NCI-H1694 treated with DMSO at 0.1 percent for 48 hours (cell line): ENCODE results near the gene ZNHIT3.

ENCODE experiments used
- DNase-seq: peaks from one replicate; lab custom pipeline; 2025; lab: John Stamatoyannopoulos, UW

ZNHIT3 gene

DNA sequence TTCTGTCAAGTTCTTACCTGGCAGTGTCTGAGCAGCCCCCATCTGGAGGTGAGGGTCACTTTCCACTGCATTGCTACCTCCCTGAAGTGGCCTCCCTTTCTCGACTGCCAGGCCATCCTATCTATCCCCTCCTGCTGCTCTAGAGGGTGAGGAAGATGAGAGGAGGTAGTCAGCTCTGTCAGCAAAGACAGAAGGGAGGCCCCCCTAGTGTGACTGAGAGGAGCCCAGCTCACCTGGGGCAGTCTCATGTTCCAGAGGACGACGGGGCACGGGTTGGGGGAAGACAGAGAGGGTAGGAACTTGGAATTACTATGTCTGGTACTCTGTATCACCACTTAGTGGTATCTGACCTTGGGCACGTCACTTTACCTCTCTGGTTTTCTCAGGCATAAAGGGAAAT, 26.2 kb downstream of the ZNHIT3 start:
- no peak for DNase-seq

DNA sequence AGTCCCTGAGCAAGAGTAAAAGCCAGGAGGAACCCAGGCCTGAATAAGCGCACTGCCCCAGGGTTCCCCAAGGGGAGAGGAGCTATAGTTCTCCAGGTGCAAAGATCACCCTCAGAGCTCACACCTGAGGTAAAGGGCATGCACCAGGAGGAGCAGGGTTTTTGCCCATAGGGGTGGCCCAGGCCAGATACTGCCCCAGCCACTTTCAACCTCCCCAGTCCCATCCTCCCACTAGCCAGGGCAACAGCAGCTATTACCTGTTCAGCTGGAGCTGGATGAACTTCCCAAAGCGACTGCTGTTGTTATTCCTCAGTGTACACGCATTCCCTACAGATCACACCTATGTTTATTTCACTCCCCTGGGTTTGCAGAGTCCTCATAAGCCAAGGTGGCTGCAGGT, 28.4 kb downstream of the ZNHIT3 start:
- DNase-seq = no peak

DNA sequence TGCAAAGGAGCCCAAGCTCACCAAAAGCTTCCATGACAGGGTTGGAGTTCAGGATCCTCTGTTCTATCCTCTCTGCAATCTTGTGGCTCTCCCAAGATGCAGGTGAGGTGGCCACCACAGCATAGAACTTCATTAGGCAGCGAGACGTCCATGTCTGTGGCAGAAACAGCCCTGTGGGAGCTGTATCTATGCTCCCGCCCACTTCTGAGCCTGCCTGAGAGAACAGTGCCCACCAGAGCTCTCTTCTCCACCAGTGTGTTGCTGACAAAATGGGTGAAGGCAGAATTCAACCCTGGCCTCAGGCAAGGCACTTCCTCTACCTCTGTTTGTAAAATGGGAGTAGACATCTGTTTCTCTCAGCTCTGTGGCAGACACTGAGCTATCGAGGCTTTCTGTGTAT, 29.4 kb downstream of the ZNHIT3 start:
- no peak for DNase-seq

DNA sequence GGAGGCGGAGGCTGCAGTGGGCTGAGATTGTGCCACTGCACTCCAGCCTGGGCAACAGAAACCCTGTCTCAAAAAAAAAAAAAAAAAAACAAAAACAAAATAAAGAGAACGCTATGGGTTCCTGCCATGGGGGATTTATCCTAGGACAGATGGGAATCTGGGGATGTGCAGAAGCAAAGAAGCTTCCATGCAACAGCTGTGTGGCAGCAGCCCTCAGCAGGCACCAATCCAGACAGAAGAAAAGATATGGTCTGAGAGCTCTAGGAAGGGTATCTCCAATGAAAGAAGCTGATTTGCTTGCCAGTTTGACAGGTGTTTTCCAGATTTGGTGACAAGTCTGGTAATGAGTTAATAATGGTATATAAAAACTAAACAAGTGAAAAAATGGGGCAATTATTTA, 36.6 kb downstream of the ZNHIT3 start:
- DNase-seq = no peak

DNA sequence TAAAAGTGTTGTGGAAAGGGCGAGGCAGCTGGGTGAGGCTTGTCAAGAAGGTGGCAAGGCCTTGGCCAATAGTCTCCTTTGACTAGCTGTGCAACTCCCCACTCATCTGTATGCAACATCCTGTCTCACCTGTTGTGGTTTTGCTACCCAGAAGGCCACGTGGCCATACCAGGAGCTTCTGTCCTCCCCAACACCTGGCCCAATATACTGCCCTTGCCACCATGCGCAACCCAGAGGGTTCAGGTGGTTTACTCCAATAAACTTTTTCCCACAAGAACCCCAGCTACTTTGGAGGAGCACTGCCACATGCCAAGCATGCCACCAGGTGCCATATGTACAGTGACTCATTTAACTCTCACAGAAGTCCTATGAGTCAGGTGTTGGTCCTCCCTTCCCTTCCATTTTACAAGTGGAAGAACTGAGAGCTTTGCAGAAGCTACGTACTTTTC, 38.0 kb downstream of the ZNHIT3 start:
- DNase-seq = no peak

DNA sequence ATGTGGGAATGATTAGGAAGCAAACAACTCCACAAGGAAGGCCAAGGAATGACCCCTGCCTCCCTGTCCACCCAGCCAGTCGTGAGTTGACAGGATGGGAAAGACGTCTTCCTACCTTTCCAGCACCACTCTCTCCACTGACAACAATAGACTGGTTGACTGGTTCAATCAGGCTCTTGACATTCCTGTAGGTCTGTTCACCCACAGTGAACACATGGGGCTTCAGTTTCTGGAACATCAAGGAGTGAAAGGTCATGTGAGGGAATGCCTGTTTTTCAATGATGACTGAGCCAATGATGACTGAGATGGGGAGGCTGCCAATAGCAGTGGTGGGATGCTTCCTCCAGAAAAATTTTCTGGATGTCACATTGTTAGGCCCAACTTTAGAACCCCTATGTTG, 38.6 kb downstream of the ZNHIT3 start:
- DNase-seq = no peak

DNA sequence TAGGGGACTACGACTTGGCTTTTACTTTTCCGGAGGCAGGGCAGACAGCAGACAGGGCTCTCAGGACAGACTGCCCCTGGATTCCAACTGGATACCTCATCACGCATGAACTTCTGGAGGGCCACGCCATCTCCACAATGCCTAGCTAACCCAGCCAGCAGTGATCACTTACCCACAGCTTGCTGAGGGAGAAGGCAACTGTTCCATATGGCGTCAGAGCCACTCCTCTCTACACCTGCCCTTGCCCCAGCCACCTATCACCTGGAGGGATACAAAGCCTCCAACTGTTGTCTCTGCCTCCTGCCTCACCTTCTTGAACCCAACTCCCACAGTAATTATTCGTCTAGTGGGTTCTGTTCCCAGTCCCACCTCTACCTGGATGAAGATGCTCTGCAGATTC, 39.4 kb downstream of the ZNHIT3 start:
- DNase-seq = no peak

DNA sequence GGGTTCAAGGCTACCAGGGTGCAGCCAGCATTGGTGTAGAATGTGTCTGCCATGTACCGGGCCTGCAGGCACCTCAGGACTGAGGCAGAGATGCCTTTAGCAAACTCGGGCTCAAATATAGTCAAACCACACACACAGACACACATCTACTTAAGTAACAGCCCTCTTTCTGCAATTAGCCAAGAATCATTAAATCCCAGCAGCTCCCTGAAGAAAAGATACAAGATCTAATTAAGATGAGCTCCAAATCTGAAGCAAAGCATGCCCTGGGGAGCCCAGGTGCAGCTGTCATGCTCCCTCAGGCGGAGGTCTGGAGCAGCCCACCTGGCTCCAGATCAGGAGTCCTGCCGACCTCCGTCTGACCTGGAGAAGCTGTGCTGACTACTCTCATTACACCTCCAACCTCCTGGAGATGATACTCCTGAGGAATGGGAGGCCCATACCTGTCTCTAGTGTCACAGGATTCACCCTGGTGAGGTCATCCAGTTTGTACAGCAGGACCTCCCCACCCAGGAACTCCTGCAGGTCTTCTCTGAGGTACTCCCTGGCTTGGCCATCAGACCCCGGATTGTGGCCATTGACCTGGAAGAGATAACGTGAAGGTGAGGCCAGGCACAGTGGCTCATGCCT, 41.3 kb downstream of the ZNHIT3 start:
- DNase-seq = no peak

DNA sequence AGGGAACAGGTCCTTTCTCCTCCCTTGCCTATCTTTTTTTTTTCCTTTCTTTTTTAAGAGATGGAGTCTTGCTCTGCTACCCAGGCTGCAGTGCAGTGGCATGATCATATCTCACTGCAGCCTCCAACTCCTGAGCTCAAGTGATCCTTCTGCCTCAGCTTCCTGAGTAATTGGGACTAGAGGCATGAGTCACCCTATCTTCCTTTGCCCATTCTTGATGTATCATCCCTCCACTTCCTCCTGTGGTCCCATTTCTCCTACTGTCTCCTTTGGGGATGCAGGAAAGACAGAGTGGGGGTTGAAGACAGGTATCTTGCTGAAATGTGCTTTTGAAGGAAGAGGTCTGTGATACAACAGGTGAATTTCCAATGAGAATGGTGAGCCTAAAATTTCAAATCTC, 42.6 kb downstream of the ZNHIT3 start:
- no peak for DNase-seq

DNA sequence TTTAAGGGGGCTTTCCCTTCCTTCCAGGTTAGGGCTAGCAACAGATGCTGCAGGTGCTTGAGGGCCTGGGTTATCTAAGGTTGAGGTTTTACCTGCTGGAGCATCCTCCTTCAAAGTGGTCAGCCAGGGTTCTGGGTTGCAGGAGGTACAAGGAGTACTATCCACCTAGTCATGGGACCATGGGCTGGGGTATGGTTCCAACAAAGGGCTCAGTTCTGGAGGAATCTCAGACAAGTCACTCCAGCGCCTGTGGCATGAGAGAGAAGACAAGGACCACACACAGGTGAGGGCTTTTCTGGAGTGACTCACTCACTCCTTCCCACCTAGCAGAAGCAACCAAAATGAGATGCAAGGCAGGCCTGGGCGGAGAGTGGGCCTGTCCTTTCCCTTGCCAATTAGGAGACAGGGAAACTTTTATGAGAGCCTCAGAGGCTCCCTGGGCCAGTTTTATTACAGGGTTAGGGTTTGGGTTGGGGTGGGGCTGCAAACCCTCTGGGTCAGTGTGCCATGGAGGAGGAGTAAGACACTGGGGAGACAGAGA, 46.0 kb downstream of the ZNHIT3 start:
- no peak for DNase-seq

DNA sequence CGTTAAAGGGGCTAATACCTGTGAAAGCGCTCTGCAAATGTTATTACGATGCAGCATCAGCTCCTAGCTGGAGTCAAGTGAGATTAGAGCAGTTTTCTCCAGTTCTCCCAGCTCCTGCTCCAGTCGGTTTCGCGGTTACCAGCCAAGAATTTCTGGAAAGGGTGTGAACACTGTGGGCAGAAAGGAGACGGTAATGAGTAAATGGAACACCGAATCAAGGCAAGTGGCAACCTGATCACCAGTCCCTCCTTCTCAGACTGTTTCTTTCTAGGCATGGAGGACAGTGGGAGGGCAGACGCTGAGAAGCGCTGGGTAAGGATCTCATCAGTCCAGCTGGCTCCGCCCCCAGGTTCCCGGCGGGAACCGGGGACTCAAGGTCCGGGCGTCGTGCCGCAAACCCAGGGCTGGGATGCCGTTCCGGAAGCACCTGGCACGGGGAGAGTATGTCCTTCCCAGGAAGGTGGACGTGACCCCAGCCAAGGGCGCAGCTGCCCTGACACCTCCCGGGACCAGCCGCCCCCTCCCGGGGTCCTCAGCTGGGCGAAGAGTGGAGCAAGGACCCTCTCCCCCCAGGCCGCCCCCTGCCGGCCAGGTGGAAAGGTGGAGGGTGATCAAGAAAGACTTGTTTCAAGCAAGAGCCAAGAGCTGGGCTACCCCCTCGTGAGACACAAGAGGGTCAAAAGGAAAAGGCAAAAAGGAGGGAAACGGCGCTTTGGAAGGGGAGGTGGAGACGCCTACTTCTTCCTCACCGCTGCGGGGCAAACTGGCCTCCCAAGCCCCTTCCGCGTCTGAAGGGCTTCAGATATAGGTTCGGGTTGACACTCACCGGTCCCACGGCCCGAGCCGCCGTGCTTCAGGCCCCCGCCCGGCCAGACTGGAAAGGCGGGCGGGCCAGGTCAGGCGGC, 47.7 kb downstream of the ZNHIT3 start:
- DNase-seq = peak; percentile 48

DNA sequence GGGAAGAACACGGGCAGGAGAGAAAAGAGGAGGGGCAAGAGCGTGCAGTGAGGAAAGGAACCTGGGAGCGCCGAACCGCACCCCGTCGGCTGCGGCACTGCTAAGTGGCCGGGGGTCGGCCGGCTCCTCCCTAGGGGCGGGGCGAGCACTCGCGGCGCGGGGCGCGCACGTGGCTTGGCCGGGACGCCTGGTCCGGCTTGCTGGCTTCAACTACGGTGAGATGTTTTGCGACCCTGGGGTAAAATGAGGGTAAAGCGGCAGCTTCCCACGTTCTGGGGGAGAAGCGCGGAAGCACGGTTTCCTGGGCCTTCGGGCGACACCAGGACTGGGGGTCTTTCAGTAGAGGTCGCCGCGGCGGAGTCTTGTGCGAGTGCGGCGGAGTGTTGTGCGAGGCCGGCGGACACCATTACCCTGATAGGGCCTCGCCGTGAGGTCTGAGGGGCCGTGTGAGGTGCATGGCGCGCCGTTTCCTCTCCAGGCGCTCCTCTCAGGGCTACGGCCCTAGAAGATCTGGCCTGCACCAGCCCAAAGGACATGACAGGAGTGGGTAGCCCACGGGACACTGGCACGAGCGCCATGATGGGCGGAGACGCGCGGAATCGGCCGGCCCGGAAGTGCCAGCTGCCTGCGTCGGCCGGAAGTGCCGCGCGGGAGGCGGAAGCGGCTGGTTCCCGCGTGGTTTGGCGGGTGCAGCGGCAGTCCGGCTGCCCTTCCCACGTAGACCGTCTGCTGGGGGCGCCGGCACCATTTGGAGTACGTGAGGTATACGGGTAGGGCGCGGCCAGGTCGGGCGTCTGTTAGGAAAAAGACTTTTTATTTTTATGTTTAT, 48.6 kb downstream of the ZNHIT3 start, which contains the start of the genes MYO19 and PIGW:
MYO19 (minus strand) TSS at position 29 of the 829 bp plus-strand sequence. CDS start 2,330 bp downstream, outside the sequence.
PIGW (plus strand) TSS at position 148 of the 829 bp plus-strand sequence. CDS start 2,115 bp downstream, outside the sequence.
- peak; percentile 86 for DNase-seq

DNA sequence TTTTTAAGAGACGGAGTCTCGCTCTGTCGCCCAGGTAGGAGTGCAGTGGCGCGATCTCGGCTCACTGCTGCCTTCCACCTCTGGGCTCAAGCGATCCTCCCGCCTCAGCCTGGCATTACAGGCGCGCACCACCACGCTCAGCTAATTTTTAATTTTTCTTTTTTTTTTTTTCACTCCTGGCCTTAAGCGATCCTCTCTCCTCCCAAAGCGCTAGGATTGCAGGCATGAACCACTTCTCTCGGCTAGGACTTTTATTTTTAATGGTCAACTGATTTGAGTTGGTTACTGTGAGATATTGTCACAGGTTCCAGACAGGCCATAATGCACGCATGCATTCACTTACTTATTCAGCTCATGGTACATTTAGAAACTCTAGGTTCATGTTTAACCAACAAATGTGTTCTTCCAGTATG, 49.2 kb downstream of the ZNHIT3 start:
- DNase-seq = no peak

DNA sequence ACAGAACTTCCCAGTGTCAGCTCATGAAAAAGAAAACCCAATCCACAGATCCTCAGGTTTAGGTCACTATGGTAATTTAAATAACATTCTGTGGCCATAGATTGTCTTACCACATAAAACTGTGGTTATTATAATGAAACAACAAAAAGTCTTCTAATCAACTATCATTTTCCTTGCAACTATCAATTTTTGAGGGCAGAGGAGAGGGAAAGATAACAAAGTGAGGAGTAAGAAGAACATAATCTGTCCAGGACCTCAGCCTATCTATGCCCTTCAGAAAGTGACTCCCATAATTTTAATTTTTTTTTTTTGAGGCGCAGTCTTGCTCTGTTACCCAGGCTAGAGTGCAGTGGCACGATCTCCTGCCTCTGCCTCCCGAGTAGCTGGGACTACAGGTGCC, 54.2 kb downstream of the ZNHIT3 start:
- no peak for DNase-seq

DNA sequence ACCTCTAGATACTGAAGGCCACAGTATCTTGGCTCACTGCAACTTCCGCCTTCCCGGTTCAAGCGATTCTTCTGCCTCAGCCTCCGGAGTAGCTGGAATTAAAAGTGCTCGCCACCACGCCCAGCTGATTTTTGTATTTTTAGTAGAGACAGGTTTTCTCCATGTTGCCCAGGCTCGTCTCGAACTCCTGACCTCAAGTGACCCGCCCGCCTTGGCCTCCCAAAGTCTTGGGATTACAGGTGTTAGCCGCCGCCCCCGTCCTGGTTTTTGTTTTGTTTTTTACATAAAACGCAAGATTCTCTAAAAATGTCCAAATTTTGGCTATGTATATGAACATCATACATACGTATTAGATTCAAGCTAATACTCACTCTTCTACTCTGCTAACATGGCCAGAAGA, 56.3 kb downstream of the ZNHIT3 start:
- DNase-seq = no peak

DNA sequence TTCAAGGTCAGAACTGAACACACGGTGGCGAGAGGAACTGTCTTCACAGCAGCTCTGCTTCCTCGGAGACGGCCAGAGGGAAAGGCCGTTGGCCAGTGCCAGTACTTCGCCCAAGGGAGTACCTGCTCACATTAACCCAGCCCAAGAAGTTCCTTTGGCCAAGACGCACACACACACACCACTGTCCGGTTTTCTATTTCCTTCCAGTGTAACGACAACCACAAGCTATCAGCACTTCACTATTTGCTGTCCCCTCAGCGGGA, 57.5 kb downstream of the ZNHIT3 start:
- DNase-seq = no peak

DNA sequence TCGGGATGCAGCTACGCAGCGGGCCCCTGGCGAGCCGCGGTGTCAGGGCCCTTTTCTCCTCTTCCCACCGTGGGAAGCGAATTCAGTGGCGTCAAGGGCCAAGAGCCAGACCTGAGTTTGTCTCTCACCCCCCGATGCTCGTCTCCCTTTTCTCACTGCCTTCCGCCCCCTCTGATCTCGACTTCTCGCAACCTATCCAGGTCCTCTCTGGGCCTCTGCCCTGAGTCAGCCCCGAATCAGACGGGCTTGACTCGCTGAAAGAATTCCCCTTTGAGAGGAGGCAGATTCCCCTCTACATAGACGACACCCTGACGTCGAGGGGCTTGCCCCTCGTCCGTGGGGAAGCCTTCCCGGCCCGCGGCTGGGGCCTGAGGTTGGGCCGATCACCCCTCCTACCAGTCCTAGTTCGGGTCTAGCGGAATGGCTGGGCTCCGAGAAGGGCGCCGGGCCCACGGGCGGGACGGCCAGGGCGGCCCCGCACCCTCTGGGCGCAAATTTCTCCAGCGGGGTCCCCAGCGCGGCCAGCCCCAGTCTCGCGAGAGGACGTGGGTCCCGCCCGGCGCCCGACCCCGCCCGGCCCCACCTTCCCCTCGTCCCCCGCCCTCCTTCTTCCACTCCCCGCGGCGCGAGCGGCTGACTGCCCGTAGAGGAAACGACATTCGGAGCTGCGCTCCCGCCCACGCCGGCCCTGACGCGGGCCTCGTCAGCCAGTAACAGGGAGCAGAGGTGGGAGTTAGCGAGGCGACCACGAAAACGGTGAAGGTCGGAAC, 58.0 kb downstream of the ZNHIT3 start, which contains the start of gene GGNBP2:
GGNBP2 (plus strand) TSS at position 613 of the 770 bp plus-strand sequence. CDS start 806 bp downstream, outside the sequence.
- DNase-seq = peak; percentile 66

DNA sequence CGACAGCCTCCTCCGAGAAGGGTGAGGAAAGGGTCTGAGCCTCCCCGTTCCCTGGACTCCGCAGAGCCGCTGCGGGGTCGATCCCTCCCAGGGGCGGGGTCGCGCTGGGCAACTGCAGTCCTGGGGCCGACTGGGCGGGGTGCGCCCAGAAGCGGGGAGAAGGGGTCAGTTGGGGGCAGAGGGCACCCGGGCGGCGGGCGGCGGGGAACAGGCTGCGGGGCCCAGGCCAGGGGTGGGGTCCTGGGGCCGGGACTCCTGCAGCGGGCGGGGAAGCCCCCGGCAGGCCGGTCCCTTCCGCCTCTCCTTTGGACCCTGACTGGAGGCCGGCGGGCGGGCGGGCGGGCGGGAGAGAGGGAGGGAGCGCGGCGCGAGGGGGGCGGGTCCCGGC, 58.6 kb downstream of the ZNHIT3 start:
- no peak for DNase-seq
